ENCODE results near the gene PHACTR2. TPM values are rescaled to one million over a fixed set of nuclear protein-coding genes. Genes with fewer than 3 reads are reported as not detected.
"Not testable (repeated sequence)": the region's sequence is repeated elsewhere in the genome, so short reads cannot be mapped to it uniquely, and the experiment has no call there.

PHACTR2 gene
- total and polyA plus RNA-seq, 2 of the 13 experiments (the other 11 are each of a cell fraction or from before 2014, with no cell fraction given) = 11.3 to 28.2 TPM

DNA sequence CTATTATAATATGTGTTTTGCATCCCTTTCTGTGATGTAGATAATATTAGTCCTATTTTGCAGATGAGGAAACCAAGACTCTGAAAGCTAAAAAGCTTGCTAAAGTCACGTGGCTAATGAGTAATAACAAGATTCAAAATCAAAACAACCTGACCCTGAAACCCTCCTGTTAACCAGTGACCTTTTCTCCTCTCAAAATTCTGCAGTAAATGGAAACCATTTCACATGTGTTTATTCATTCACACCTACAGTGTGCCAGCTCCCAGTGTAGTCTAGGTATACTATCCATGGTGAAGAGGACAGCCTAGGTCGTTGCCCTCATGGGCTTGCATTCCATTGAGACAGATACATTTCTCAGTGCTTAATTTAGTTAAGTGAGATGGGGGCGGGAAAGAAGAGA, 30.6 kb upstream of the PHACTR2 start:
- POLR2A ChIA-PET = no interaction called here
- in situ Hi-C loops (cut with HindIII; ENCODE audit: extremely low pct_ligation_motif_present, low pct_unique_long_range_greater_than_20kb) (no loop called here), intact Hi-C loops (cut with micrococcal nuclease; ENCODE audit: unreplicated experiment) (no loop called here)
- BruUV-seq (replicated peaks) = no TSS peak
- Histone ChIP-seq H3K27me3 (ENCODE audit: control insufficient read depth in 1 of 2, insufficient read depth in 2 of 2, low read length in 2 of 2) (no peaks in the 10 kb centered on the region), H3K9me3 (ENCODE audit: low read length) (no peaks in the 10 kb centered on the region), H3K4me2 (ENCODE audit: low read depth, low read length) (no peak overlapping the region), H3K9ac (ENCODE audit: insufficient read depth, low read depth, low read length) (no peak overlapping the region), H4K20me1 (ENCODE audit: insufficient read depth, low read length) (no peaks in the 10 kb centered on the region), H2AFZ (ENCODE audit: low read length) (no peak overlapping the region), H3K27ac (ENCODE audit: extremely low read length, insufficient read depth, low read length) (no peak overlapping the region), H3K4me1 (ENCODE audit: insufficient read depth, low read length) (peaks cover 14% of the 10 kb centered on the region), H3K36me3 (replicated peaks in 1 of 2; ENCODE audit: control insufficient read depth in 1 of 2, insufficient read depth in 2 of 2, low read length in 2 of 2) (no peaks in the 10 kb centered on the region), H3K79me2 (ENCODE audit: insufficient read depth, low read length) (no peaks in the 10 kb centered on the region), H3K4me3 (replicated peaks in 1 of 3; ENCODE audit: insufficient read depth in 1 of 3, low read depth in 2 of 3, low read length in 3 of 3) (no peak overlapping the region)
- FAIRE-seq (no peak), ATAC-seq (peak; percentile 42; the same call in 1 of the 3 replicates), DNase-seq (ENCODE audit: low spot score) (no peak)
- 41% methylated on average over 3 of the region's 3 CpGs for WGBS (ENCODE audit: low lambda C conversion rate)
- no peak for TF ChIP-seq ZNF317 (CRISPR knock-in tag; IDR thresholded peaks at IDR 0.05)
- CTCF ChIA-PET (ENCODE audit: low intra/inter-chr PET ratio, low total read pairs) = no interaction called here

DNA sequence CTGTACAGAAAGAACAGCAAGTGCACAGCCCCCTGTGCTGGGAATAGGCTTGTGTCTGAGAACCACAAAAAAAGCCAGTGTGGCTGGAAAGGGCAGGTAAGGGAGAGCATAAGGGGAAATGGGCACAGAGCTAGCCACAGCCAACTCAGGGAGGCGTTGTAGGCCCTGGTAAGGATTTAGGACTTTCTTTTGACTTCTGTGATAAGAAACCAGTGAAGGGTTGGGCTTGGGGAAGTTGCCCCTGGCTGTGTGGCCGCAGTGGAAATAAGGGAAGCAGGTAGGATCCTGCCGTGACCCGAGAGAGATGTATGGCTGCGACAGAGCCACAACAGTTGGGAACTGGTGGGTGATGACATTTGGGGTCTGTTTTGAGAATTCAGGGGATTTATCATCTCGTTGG, 30.0 kb upstream of the PHACTR2 start:
- FAIRE-seq = no peak
- ChIA-PET POLR2A (no interaction called here), CTCF (ENCODE audit: low intra/inter-chr PET ratio, low total read pairs) (no interaction called here)
- in situ Hi-C loops (cut with HindIII; ENCODE audit: extremely low pct_ligation_motif_present, low pct_unique_long_range_greater_than_20kb) = no loop called here
- 80% methylated on average over 6 of the region's 6 CpGs for WGBS (ENCODE audit: low lambda C conversion rate)
- Histone ChIP-seq H3K36me3 (replicated peaks in 1 of 2; ENCODE audit: control insufficient read depth in 1 of 2, insufficient read depth in 2 of 2, low read length in 2 of 2) (no peaks in the 10 kb centered on the region), H3K4me1 (ENCODE audit: insufficient read depth, low read length) (peaks cover 18% of the 10 kb centered on the region), H3K4me2 (ENCODE audit: low read depth, low read length) (no peak overlapping the region), H3K27me3 (ENCODE audit: control insufficient read depth in 1 of 2, insufficient read depth in 2 of 2, low read length in 2 of 2) (no peaks in the 10 kb centered on the region), H3K9ac (ENCODE audit: insufficient read depth, low read depth, low read length) (no peak overlapping the region), H3K4me3 (replicated peaks in 1 of 3; ENCODE audit: insufficient read depth in 1 of 3, low read depth in 2 of 3, low read length in 3 of 3) (no peak overlapping the region), H3K79me2 (ENCODE audit: insufficient read depth, low read length) (no peaks in the 10 kb centered on the region), H2AFZ (ENCODE audit: low read length) (no peak overlapping the region), H3K27ac (ENCODE audit: extremely low read length, insufficient read depth, low read length) (no peak overlapping the region), H3K9me3 (ENCODE audit: low read length) (no peaks in the 10 kb centered on the region), H4K20me1 (ENCODE audit: insufficient read depth, low read length) (no peaks in the 10 kb centered on the region)
- BruUV-seq (replicated peaks) = no TSS peak
- no peak for ATAC-seq
- intact Hi-C loops (cut with micrococcal nuclease; ENCODE audit: unreplicated experiment) = no loop called here
- no peak for DNase-seq (ENCODE audit: low spot score)
- TF ChIP-seq, protein P1, sequence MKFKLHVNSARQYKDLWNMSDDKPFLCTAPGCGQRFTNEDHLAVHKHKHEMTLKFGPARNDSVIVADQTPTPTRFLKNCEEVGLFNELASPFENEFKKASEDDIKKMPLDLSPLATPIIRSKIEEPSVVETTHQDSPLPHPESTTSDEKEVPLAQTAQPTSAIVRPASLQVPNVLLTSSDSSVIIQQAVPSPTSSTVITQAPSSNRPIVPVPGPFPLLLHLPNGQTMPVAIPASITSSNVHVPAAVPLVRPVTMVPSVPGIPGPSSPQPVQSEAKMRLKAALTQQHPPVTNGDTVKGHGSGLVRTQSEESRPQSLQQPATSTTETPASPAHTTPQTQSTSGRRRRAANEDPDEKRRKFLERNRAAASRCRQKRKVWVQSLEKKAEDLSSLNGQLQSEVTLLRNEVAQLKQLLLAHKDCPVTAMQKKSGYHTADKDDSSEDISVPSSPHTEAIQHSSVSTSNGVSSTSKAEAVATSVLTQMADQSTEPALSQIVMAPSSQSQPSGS (CRISPR knock-in tag; IDR thresholded peaks at IDR 0.05) = no peak
- no peak for TF ChIP-seq TEAD2 (CRISPR knock-in tag; IDR thresholded peaks at IDR 0.05)
- TF ChIP-seq, protein P2, sequence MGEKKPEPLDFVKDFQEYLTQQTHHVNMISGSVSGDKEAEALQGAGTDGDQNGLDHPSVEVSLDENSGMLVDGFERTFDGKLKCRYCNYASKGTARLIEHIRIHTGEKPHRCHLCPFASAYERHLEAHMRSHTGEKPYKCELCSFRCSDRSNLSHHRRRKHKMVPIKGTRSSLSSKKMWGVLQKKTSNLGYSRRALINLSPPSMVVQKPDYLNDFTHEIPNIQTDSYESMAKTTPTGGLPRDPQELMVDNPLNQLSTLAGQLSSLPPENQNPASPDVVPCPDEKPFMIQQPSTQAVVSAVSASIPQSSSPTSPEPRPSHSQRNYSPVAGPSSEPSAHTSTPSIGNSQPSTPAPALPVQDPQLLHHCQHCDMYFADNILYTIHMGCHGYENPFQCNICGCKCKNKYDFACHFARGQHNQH (CRISPR knock-in tag; IDR thresholded peaks at IDR 0.05) = no peak

DNA sequence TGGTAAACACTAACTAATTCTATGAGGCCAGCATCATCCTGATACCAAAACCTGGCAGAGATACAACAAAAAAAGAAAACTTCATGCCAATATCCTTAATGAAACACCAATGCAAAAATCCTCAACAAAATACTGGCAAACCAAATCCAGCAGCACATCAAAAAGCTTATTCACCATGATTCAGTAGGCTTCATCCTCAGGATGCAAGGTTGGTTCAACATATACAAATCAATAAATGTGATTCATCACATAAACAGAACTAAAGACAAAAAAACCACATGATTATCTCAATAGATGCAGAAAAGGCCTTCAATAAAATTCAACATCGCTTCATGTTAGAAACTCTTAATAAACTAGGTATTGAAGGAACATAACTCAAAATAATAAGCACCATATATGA, 28.4 kb upstream of the PHACTR2 start:
- DNase-seq (ENCODE audit: low spot score); ATAC-seq; BruUV-seq (replicated peaks); H3K36me3 ChIP-seq (replicated peaks in 1 of 2; ENCODE audit: control insufficient read depth in 1 of 2, insufficient read depth in 2 of 2, low read length in 2 of 2); H3K27me3 ChIP-seq (ENCODE audit: control insufficient read depth in 1 of 2, insufficient read depth in 2 of 2, low read length in 2 of 2); intact Hi-C loops (cut with micrococcal nuclease; ENCODE audit: unreplicated experiment); H3K4me2 ChIP-seq (ENCODE audit: low read depth, low read length); in situ Hi-C loops (cut with HindIII; ENCODE audit: extremely low pct_ligation_motif_present, low pct_unique_long_range_greater_than_20kb); H3K79me2 ChIP-seq (ENCODE audit: insufficient read depth, low read length); H3K9ac ChIP-seq (ENCODE audit: insufficient read depth, low read depth, low read length); H2AFZ ChIP-seq (ENCODE audit: low read length); H3K4me3 ChIP-seq (replicated peaks in 1 of 3; ENCODE audit: insufficient read depth in 1 of 3, low read depth in 2 of 3, low read length in 3 of 3); H4K20me1 ChIP-seq (ENCODE audit: insufficient read depth, low read length); H3K27ac ChIP-seq (ENCODE audit: extremely low read length, insufficient read depth, low read length); CTCF ChIA-PET (ENCODE audit: low intra/inter-chr PET ratio, low total read pairs); POLR2A ChIA-PET; FAIRE-seq; H3K9me3 ChIP-seq (ENCODE audit: low read length): not testable (repeated sequence)
- WGBS (ENCODE audit: low lambda C conversion rate) = 97% methylated on average over 1 of the region's 1 CpG
- peaks cover 23% of the 10 kb centered on the region for H3K4me1 ChIP-seq (ENCODE audit: insufficient read depth, low read length)

DNA sequence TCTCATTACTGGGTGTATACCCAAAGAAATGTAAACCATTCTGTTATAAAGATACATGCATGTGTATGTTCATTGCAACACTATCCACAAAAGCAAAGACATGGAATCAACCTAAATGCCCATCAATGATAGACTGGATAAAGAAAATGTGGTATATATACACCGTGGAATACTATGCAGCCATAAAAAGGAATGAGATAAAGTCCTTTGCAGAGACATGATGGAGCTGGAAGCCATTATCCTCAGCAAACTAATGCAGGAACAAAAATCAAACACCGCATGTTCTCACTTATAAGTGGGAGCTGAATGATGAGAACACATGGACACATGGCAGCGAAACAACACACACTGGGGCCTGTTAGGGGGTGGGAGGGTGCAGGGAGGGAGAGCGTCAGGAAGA, 26.4 kb upstream of the PHACTR2 start:
- H3K4me3 ChIP-seq (replicated peaks in 1 of 3; ENCODE audit: insufficient read depth in 1 of 3, low read depth in 2 of 3, low read length in 3 of 3); FAIRE-seq; H3K27ac ChIP-seq (ENCODE audit: extremely low read length, insufficient read depth, low read length); BruUV-seq (replicated peaks); ATAC-seq; H3K9me3 ChIP-seq (ENCODE audit: low read length); H2AFZ ChIP-seq (ENCODE audit: low read length); H3K9ac ChIP-seq (ENCODE audit: insufficient read depth, low read depth, low read length); DNase-seq (ENCODE audit: low spot score); H4K20me1 ChIP-seq (ENCODE audit: insufficient read depth, low read length); H3K79me2 ChIP-seq (ENCODE audit: insufficient read depth, low read length); H3K27me3 ChIP-seq (ENCODE audit: control insufficient read depth in 1 of 2, insufficient read depth in 2 of 2, low read length in 2 of 2); in situ Hi-C loops (cut with HindIII; ENCODE audit: extremely low pct_ligation_motif_present, low pct_unique_long_range_greater_than_20kb); H3K4me2 ChIP-seq (ENCODE audit: low read depth, low read length); CTCF ChIA-PET (ENCODE audit: low intra/inter-chr PET ratio, low total read pairs); H3K36me3 ChIP-seq (replicated peaks in 1 of 2; ENCODE audit: control insufficient read depth in 1 of 2, insufficient read depth in 2 of 2, low read length in 2 of 2); POLR2A ChIA-PET; intact Hi-C loops (cut with micrococcal nuclease; ENCODE audit: unreplicated experiment): not testable (repeated sequence)
- peaks cover 34% of the 10 kb centered on the region for H3K4me1 ChIP-seq (ENCODE audit: insufficient read depth, low read length)
- 91% methylated on average over 4 of the region's 4 CpGs for WGBS (ENCODE audit: low lambda C conversion rate)

Measured in HepG2 (cell line).